Uterus (tissue), 2 donors: Measurements from ENCODE around the gene GBA2.

Source experiments
- POLR2A ChIP-seq, 2 donors: fragments of 450-650 bp; IDR thresholded peaks; one replicate each; pipeline ENCODE4 v1.6.1; 2016; ENCODE audit warnings: antibody characterized with exemption in 2 of 2, mild to moderate bottlenecking in 1 of 2, moderate library complexity in 1 of 2
- TF ChIP-seq, protein P1 (sequence below), 4 experiments: fragments of 200-600 bp in 2 of 4; fragments of 450-650 bp in 2 of 4; sonication (generic) in 2 of 4; IDR thresholded peaks; one replicate each; pipeline ENCODE4 v1.5.1; 2016 to 2019; ENCODE audit warnings: antibody characterized with exemption in 4 of 4, mild to moderate bottlenecking in 2 of 4, moderate library complexity in 1 of 4

GRCh38 chr9:35781066-35781465 lies 32.0 kb upstream of the GBA2 start:
- TF ChIP-seq, protein P1, sequence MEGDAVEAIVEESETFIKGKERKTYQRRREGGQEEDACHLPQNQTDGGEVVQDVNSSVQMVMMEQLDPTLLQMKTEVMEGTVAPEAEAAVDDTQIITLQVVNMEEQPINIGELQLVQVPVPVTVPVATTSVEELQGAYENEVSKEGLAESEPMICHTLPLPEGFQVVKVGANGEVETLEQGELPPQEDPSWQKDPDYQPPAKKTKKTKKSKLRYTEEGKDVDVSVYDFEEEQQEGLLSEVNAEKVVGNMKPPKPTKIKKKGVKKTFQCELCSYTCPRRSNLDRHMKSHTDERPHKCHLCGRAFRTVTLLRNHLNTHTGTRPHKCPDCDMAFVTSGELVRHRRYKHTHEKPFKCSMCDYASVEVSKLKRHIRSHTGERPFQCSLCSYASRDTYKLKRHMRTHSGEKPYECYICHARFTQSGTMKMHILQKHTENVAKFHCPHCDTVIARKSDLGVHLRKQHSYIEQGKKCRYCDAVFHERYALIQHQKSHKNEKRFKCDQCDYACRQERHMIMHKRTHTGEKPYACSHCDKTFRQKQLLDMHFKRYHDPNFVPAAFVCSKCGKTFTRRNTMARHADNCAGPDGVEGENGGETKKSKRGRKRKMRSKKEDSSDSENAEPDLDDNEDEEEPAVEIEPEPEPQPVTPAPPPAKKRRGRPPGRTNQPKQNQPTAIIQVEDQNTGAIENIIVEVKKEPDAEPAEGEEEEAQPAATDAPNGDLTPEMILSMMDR (IDR thresholded peaks at IDR 0.05), result no peak
- no peak for TF ChIP-seq POLR2A (IDR thresholded peaks at IDR 0.05)
